PC-3 (cell line): ENCODE data around the gene SAE1. TPM values are rescaled to one million over a fixed set of nuclear protein-coding genes. Genes with fewer than 3 reads are reported as not detected.

Experiments
- ATAC-seq: fragments of 200-7000 bp; cut with Tn5 transposase; 2 replicates; pipeline ENCODE4 v1.9.1; 2020; ENCODE audit warnings: mild to moderate bottlenecking, moderate library complexity
- BruUV-seq: library from RNA; stranded (reverse); fragments of 400-500 nt; replicated peaks from 2 replicates; lab custom pipeline; 2021; lab: Mats Ljungman, UMichigan
- CTCF ChIA-PET: fragments of 300-600 bp; sonication (Branson Sonifier 250); formaldehyde crosslinking; loops from one replicate; lab custom pipeline; 2022; ENCODE audit warnings: antibody characterized with exemption; lab: Charles Lee
- POLR2A ChIA-PET: fragments of 300-600 bp; sonication (Branson Sonifier 250); formaldehyde crosslinking; loops from one replicate; lab custom pipeline; 2022; ENCODE audit warnings: antibody characterized with exemption; ENCODE audit not compliant: unreplicated experiment; lab: Charles Lee
- DNase-seq: peaks from one replicate; pipeline ENCODE4 v3.0.0-alpha.2; 2015
- H2AFZ ChIP-seq: fragments of 300-600 bp; sonication (generic); 2 replicates; pipeline ENCODE4 v1.6.0; 2016; ENCODE audit warnings: antibody characterized with exemption, low read length
- H3F3A ChIP-seq: fragments of 300-600 bp; sonication (generic); one replicate; pipeline ENCODE4 v1.6.0; 2017; ENCODE audit warnings: antibody characterized with exemption, low read length, control low read depth, mild to moderate bottlenecking; ENCODE audit not compliant: unreplicated experiment
- H3K27ac ChIP-seq: fragments of 300-600 bp; sonication (generic); 2 replicates; pipeline ENCODE4 v1.5.1; 2016; ENCODE audit warnings: mild to moderate bottlenecking, low read length
- H3K27me3 ChIP-seq: fragments of 300-600 bp; sonication (generic); 2 replicates; pipeline ENCODE4 v1.6.1; 2016; ENCODE audit warnings: low read length, mixed read lengths
- H3K36me3 ChIP-seq: fragments of 300-600 bp; sonication (generic); 2 replicates; pipeline ENCODE4 v1.6.1; 2016; ENCODE audit warnings: low read depth, mixed run types, low read length, mixed read lengths
- H3K4me1 ChIP-seq: fragments of 300-600 bp; sonication (generic); 2 replicates; pipeline ENCODE4 v1.5.1; 2016; ENCODE audit warnings: low read length; ENCODE audit not compliant: insufficient read depth
- H3K4me2 ChIP-seq: fragments of 300-600 bp; sonication (generic); 2 replicates; pipeline ENCODE4 v1.6.0; 2016; ENCODE audit warnings: low read length
- H3K4me3 ChIP-seq: fragments of 300-600 bp; sonication (generic); 2 replicates; pipeline ENCODE4 v1.5.1; 2016; ENCODE audit warnings: mild to moderate bottlenecking, low read length, mixed read lengths
- H3K79me2 ChIP-seq: fragments of 300-600 bp; sonication (generic); 2 replicates; pipeline ENCODE4 v1.6.1; 2017; ENCODE audit warnings: low read length, mixed read lengths
- H3K9ac ChIP-seq: fragments of 300-600 bp; sonication (generic); 2 replicates; pipeline ENCODE4 v1.6.0; 2016; ENCODE audit warnings: mild to moderate bottlenecking, low read length
- H3K9me2 ChIP-seq: fragments of 300-600 bp; sonication (generic); replicated peaks from 2 replicates; pipeline ENCODE4 v1.6.1; 2016; ENCODE audit warnings: mixed run types, low read length, mixed read lengths
- H3K9me3 ChIP-seq: fragments of 300-600 bp; sonication (generic); 2 replicates; pipeline ENCODE4 v1.6.1; 2016; ENCODE audit warnings: low read length, mixed read lengths
- H4K20me1 ChIP-seq: fragments of 300-600 bp; sonication (generic); 2 replicates; pipeline ENCODE4 v1.6.1; 2016; ENCODE audit warnings: low read length, mixed read lengths
- CTCF ChIP-seq: fragments of 300-600 bp; sonication (generic); conservative IDR thresholded peaks from 2 replicates; pipeline ENCODE4 v1.5.1; 2017; ENCODE audit warnings: antibody characterized with exemption, low read depth, mild to moderate bottlenecking, low read length
- EZH2 ChIP-seq: fragments of 300-600 bp; sonication (generic); IDR thresholded peaks from one replicate; pipeline ENCODE4 v1.6.1; 2017; ENCODE audit warnings: antibody characterized with exemption, mild to moderate bottlenecking, low read length; ENCODE audit not compliant: unreplicated experiment
- EZH2phosphoT487 ChIP-seq: fragments of 300-600 bp; sonication (generic); IDR thresholded peaks from 2 replicates; pipeline ENCODE4 v1.6.1; 2018; ENCODE audit warnings: mild to moderate bottlenecking, antibody characterized with exemption, low read length, borderline replicate concordance
- intact Hi-C: fragments of 100-400 bp; cut with micrococcal nuclease; formaldehyde crosslinking; loops from 2 replicates; pipeline ENCODE4 v1.9.0; 2023
- total RNA-seq: library from RNA; depleted of rRNA; stranded (reverse); fragments of >200 nt; gene quantifications from 2 replicates; pipeline ENCODE4 v1.2.3, GENCODE V29; 2014

The SAE1 gene
- total RNA-seq, 1 experiment from 2014 or later, result 99.7 TPM

- Histone ChIP-seq H4K20me1 (peaks cover 17% of the 10 kb centered on the region), H3K4me1 (peaks cover 29% of the 10 kb centered on the region), H3K4me3 (no peak overlapping the region), H3K27me3 (no peaks in the 10 kb centered on the region), H3K4me2 (no peak overlapping the region), H3K9me3 (no peaks in the 10 kb centered on the region), H3K9ac (no peak overlapping the region), H3F3A (no peaks in the 10 kb centered on the region), H2AFZ (peak overlapping the region; percentile 47), H3K9me2 (no peaks in the 10 kb centered on the region), H3K27ac (no peak overlapping the region), H3K79me2 (peaks cover 45% of the 10 kb centered on the region), H3K36me3 (no peaks in the 10 kb centered on the region; the same call in 1 of the 2 replicates)
- intact Hi-C loops, result no loop called here
- DNase-seq (no peak), ATAC-seq (no peak)
- TF ChIP-seq EZH2phosphoT487 (no peak), EZH2 (no peak), CTCF (no peak)
- CTCF ChIA-PET, result no interaction called here
- POLR2A ChIA-PET, result no interaction called here
- no TSS peak for BruUV-seq
Measured at GRCh38 chr19:47130120-47130588, 481 bp upstream of the SAE1 start.

- TF ChIP-seq CTCF (no peak), EZH2phosphoT487 (no peak), EZH2 (no peak)
- Histone ChIP-seq H3K9me2 (no peaks in the 10 kb centered on the region), H3K27me3 (no peaks in the 10 kb centered on the region), H3K4me1 (peaks cover 34% of the 10 kb centered on the region), H4K20me1 (peaks cover 22% of the 10 kb centered on the region), H3K4me2 (peak overlapping the region; percentile 95), H3K27ac (no peak overlapping the region), H3K4me3 (peak overlapping the region; percentile 99), H3F3A (no peaks in the 10 kb centered on the region), H3K36me3 (no peaks in the 10 kb centered on the region; the same call in 1 of the 2 replicates), H3K79me2 (peaks cover 67% of the 10 kb centered on the region), H2AFZ (no peak overlapping the region), H3K9me3 (no peaks in the 10 kb centered on the region), H3K9ac (peak overlapping the region; percentile 95)
- no TSS peak for BruUV-seq
- intact Hi-C loops, result no loop called here
- POLR2A ChIA-PET, result interaction anchor here (0.9 kb wide), 1 partner anchor 1072 kb away, joined by 6 read pairs; no protein-coding TSS in a partner anchor
- DNase-seq (peak; percentile 17), ATAC-seq (no peak)
- CTCF ChIA-PET, result no interaction called here
Measured at GRCh38 chr19:47132194-47132852, 1.7 kb downstream of the SAE1 start.

- H3K4me2 ChIP-seq, result peak overlapping the region; percentile 95
- H3K79me2 ChIP-seq, result peaks cover 74% of the 10 kb centered on the region
- BruUV-seq, result no TSS peak
- no peaks in the 10 kb centered on the region for H3K27me3 ChIP-seq
- ChIA-PET CTCF (no interaction called here), POLR2A (no interaction called here)
- no peak for ATAC-seq
- no peaks in the 10 kb centered on the region for H3K9me2 ChIP-seq
- peak overlapping the region; percentile 99 for H3K4me3 ChIP-seq
- no peak overlapping the region for H3K9ac ChIP-seq
- peaks cover 34% of the 10 kb centered on the region for H3K4me1 ChIP-seq
- intact Hi-C loops, result no loop called here
- H3K36me3 ChIP-seq, result no peaks in the 10 kb centered on the region; the same call in 1 of the 2 replicates
- no peak for DNase-seq
- H3F3A ChIP-seq, result no peaks in the 10 kb centered on the region
- peaks cover 22% of the 10 kb centered on the region for H4K20me1 ChIP-seq
- no peak for TF ChIP-seq CTCF
- no peak for TF ChIP-seq EZH2
- H2AFZ ChIP-seq, result no peak overlapping the region
- no peaks in the 10 kb centered on the region for H3K9me3 ChIP-seq
- H3K27ac ChIP-seq, result no peak overlapping the region
Measured at GRCh38 chr19:47133021-47133471, 2.4 kb downstream of the SAE1 start.
